H9 (cell line): Measurements from ENCODE around the gene CCDC186. TPM values are rescaled to one million over a fixed set of nuclear protein-coding genes. Genes with fewer than 3 reads are reported as not detected.

Source experiments
- DNase-seq: peaks from one replicate; pipeline ENCODE4 v3.0.0-alpha.2; 2017
- H2AFZ ChIP-seq: one replicate; pipeline ENCODE4 v1.6.1; 2013; ENCODE audit warnings: mild to moderate bottlenecking, low read length, control low read depth, moderate library complexity
- H2AK5ac ChIP-seq: 2 replicates; pipeline ENCODE4 v1.6.1; 2013; ENCODE audit warnings: low read length, control low read depth, mixed read lengths; ENCODE audit not compliant: insufficient read length
- H2BK120ac ChIP-seq: one replicate; pipeline ENCODE4 v1.6.1; 2013; ENCODE audit warnings: low read depth, mild to moderate bottlenecking, low read length, control low read depth, inconsistent platforms; ENCODE audit not compliant: poor library complexity, severe bottlenecking
- H2BK12ac ChIP-seq: 2 replicates; pipeline ENCODE4 v1.6.1; 2013; ENCODE audit warnings: low read length, control low read depth, mixed read lengths, low read depth; ENCODE audit not compliant: insufficient read length
- H2BK15ac ChIP-seq: 2 replicates; pipeline ENCODE4 v1.6.1; 2013; ENCODE audit warnings: low read depth, low read length, control low read depth
- H2BK20ac ChIP-seq: one replicate; pipeline ENCODE4 v1.6.1; 2013; ENCODE audit warnings: low read depth, mild to moderate bottlenecking, low read length, control low read depth, inconsistent platforms; ENCODE audit not compliant: poor library complexity, severe bottlenecking
- H2BK5ac ChIP-seq: 2 replicates; pipeline ENCODE4 v1.6.1; 2013; ENCODE audit warnings: low read length, control low read depth, mixed read lengths; ENCODE audit not compliant: insufficient read length
- H3K14ac ChIP-seq: 2 replicates; pipeline ENCODE4 v1.6.1; 2013; ENCODE audit warnings: low read length, control low read depth; ENCODE audit not compliant: insufficient read depth
- H3K18ac ChIP-seq: 2 replicates; pipeline ENCODE4 v1.6.1; 2013; ENCODE audit warnings: low read depth, mild to moderate bottlenecking, mixed read lengths, low read length, control low read depth; ENCODE audit not compliant: insufficient read length
- H3K23ac ChIP-seq: 2 replicates; pipeline ENCODE4 v1.6.1; 2013; ENCODE audit warnings: low read length, control low read depth, mixed read lengths, low read depth; ENCODE audit not compliant: insufficient read length
- H3K23me2 ChIP-seq: 2 replicates; pipeline ENCODE4 v1.6.1; 2013; ENCODE audit warnings: low read depth, mild to moderate bottlenecking, mixed read lengths, low read length, control low read depth; ENCODE audit not compliant: insufficient read length, poor library complexity, severe bottlenecking
- H3K27ac ChIP-seq: 2 replicates; pipeline ENCODE4 v1.5.1; 2013; ENCODE audit warnings: low read length, control low read depth, mixed read lengths, low read depth; ENCODE audit not compliant: insufficient read length
- H3K27me3 ChIP-seq: 2 replicates; pipeline ENCODE4 v1.6.1; 2013; ENCODE audit warnings: low read length, control low read depth, inconsistent platforms; ENCODE audit not compliant: insufficient read depth
- H3K4ac ChIP-seq: 2 replicates; pipeline ENCODE4 v1.6.1; 2013; ENCODE audit warnings: low read depth, mild to moderate bottlenecking, control low read depth, inconsistent platforms, low read length, moderate library complexity
- H3K4me1 ChIP-seq: 2 replicates; pipeline ENCODE4 v1.6.1; 2013; ENCODE audit warnings: low read length, control low read depth, inconsistent platforms; ENCODE audit not compliant: insufficient read depth
- H3K4me2 ChIP-seq: 2 replicates; pipeline ENCODE4 v1.6.1; 2013; ENCODE audit warnings: low read length, control low read depth, mixed read lengths; ENCODE audit not compliant: insufficient read length, insufficient read depth
- H3K56ac ChIP-seq: 2 replicates; pipeline ENCODE4 v1.6.1; 2013; ENCODE audit warnings: low read depth, mild to moderate bottlenecking, mixed read lengths, low read length, control low read depth; ENCODE audit not compliant: insufficient read length
- H3K79me1 ChIP-seq: 2 replicates; pipeline ENCODE4 v1.6.1; 2013; ENCODE audit warnings: low read depth, mild to moderate bottlenecking, moderate library complexity, low read length, control low read depth, inconsistent platforms; ENCODE audit not compliant: insufficient read depth, poor library complexity, severe bottlenecking
- H3K79me2 ChIP-seq: 2 replicates; pipeline ENCODE4 v1.6.1; 2013; ENCODE audit warnings: low read length, control low read depth, inconsistent platforms; ENCODE audit not compliant: insufficient read depth
- H3K9ac ChIP-seq: 2 replicates; pipeline ENCODE4 v1.6.1; 2013; ENCODE audit warnings: low read length, control low read depth, mixed read lengths; ENCODE audit not compliant: insufficient read length; ENCODE audit errors: extremely low read depth
- H3K9me3 ChIP-seq: one replicate; pipeline ENCODE4 v1.6.1; 2013; ENCODE audit warnings: low read depth, low read length, inconsistent platforms; ENCODE audit not compliant: control insufficient read depth
- H3T11ph ChIP-seq: one replicate; pipeline ENCODE4 v1.6.1; 2013; ENCODE audit warnings: mild to moderate bottlenecking, low read length, control low read depth, inconsistent platforms
- H4K20me1 ChIP-seq: one replicate; pipeline ENCODE4 v1.6.1; 2013; ENCODE audit not compliant: control insufficient read depth, insufficient read length, insufficient read depth
- H4K5ac ChIP-seq: 2 replicates; pipeline ENCODE4 v1.6.1; 2013; ENCODE audit warnings: low read depth, mild to moderate bottlenecking, mixed read lengths, low read length, control low read depth; ENCODE audit not compliant: insufficient read length
- H4K8ac ChIP-seq: replicated peaks from 2 replicates; pipeline ENCODE4 v1.6.1; 2013; ENCODE audit warnings: low read length, control low read depth, mixed read lengths, low read depth; ENCODE audit not compliant: insufficient read length
- H4K91ac ChIP-seq: 2 replicates; pipeline ENCODE4 v1.6.1; 2013; ENCODE audit warnings: low read depth, mild to moderate bottlenecking, moderate library complexity, mixed read lengths, low read length, control low read depth; ENCODE audit not compliant: insufficient read length
- H3K27ac Mint-ChIP-seq, 3 experiments: 2 replicates in 2 of 3; 3 replicates in 1 of 3; pipeline ENCODE4 v1.8.0; 2020 to 2021; ENCODE audit warnings: mixed read lengths in 3 of 3, mild to moderate bottlenecking in 1 of 3, moderate library complexity in 1 of 3
- H3K27me3 Mint-ChIP-seq: 2 replicates; pipeline ENCODE4 v1.8.0; 2021; ENCODE audit warnings: low read depth, mild to moderate bottlenecking, moderate library complexity, mixed read lengths
- H3K36me3 Mint-ChIP-seq, 3 experiments: 2 replicates in 2 of 3; 3 replicates in 1 of 3; pipeline ENCODE4 v1.8.0; 2020 to 2021; ENCODE audit warnings: low read depth in 3 of 3, mixed read lengths in 3 of 3; ENCODE audit not compliant: insufficient read depth in 1 of 3
- H3K4me1 Mint-ChIP-seq, 2 experiments: 2 replicates each; pipeline ENCODE4 v1.8.0; 2020; ENCODE audit warnings: mixed read lengths in 2 of 2
- H3K4me3 Mint-ChIP-seq, 2 experiments: 2 replicates in 1 of 2; 3 replicates in 1 of 2; pipeline ENCODE4 v1.8.0; 2020 to 2021; ENCODE audit warnings: mild to moderate bottlenecking in 2 of 2, mixed read lengths in 2 of 2, moderate library complexity in 1 of 2
- H3K9me3 Mint-ChIP-seq, 2 experiments: 2 replicates in 1 of 2; 3 replicates in 1 of 2; pipeline ENCODE4 v1.8.0; 2020; ENCODE audit warnings: mild to moderate bottlenecking in 2 of 2, mixed read lengths in 2 of 2, moderate library complexity in 1 of 2
- CTCF ChIP-seq: fragments of 200-600 bp; sonication (generic); conservative IDR thresholded peaks from 3 replicates; pipeline ENCODE4 v1.8.0; 2021; ENCODE audit warnings: antibody characterized with exemption, mild to moderate bottlenecking
- WGBS: extraction: QIAGEN DNeasy Blood & Tissue Kit; methylation state at CpG from one replicate; pipeline ENCODE4 v1.1.7; 2013; ENCODE audit warnings: missing lambda C conversion rate, low lambda C conversion rate, mixed read lengths; ENCODE audit not compliant: insufficient read length; ENCODE audit errors: extremely low coverage; 5-methylcytosine and 5-hydroxymethylcytosine counted together
- total RNA-seq: library from RNA; stranded (reverse); gene quantifications from 2 replicates; pipeline ENCODE4 v1.2.1, GENCODE V29; 2021

The CCDC186 gene
- total RNA-seq, 1 experiment from 2014 or later = 16.7 TPM

DNA sequence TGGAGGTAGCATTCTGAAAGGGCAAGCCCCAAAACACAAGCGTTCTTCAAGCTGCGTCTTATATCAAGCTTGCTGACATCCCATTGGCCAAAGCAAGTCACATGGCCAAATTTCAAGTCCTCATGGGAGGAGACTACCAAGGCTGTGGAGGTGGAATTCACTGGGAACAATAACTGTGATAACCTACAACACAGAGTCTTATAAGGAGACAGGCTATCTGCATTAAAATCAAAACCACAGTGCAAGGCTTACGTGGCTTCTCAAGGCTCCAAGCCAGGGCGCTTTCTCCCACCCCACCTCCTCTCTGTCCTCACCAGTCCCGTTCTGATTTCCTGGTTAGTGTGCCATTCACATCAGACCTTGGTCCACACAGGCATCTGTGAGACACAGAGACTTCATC is 91.0 kb downstream of the CCDC186 start:
- no peak overlapping the region for H2AFZ ChIP-seq

More for the DNA sequence above, 91.0 kb downstream of the CCDC186 start:
- no peak overlapping the region for H3K9ac ChIP-seq
- Mint-ChIP-seq H3K9me3 (peaks cover 3% of the 10 kb centered on the region in 2 experiments; a peak in 4 of 5 replicates), H3K4me1 (peaks cover 0 to under 1% of the 10 kb centered on the region in 2 experiments; a peak in 1 of 4 replicates), H3K27me3 (peaks cover 2% of the 10 kb centered on the region), H3K4me3 (no peak overlapping the region), H3K36me3 (peaks cover 0 to 4% (median 0%) of the 10 kb centered on the region in 3 experiments; a peak in 4 of 7 replicates), H3K27ac (no peak overlapping the region)
- no peak overlapping the region for H3K56ac ChIP-seq
- no peaks in the 10 kb centered on the region for H3K79me2 ChIP-seq
- H3K23me2 ChIP-seq = no peaks in the 10 kb centered on the region
- no peak overlapping the region for H4K8ac ChIP-seq
- no peak overlapping the region for H3K4ac ChIP-seq
- TF ChIP-seq CTCF = no peak
- no peaks in the 10 kb centered on the region for H4K20me1 ChIP-seq
- H3K27me3 ChIP-seq = no peaks in the 10 kb centered on the region
- H2BK120ac ChIP-seq = no peak overlapping the region
- H2BK5ac ChIP-seq = no peak overlapping the region
- no peak overlapping the region for H2BK20ac ChIP-seq
- H2BK12ac ChIP-seq = no peak overlapping the region
- H2AK5ac ChIP-seq = no peak overlapping the region
- no peak overlapping the region for H3K18ac ChIP-seq
- no peaks in the 10 kb centered on the region for H3K9me3 ChIP-seq
- DNase-seq = no peak
- H3K27ac ChIP-seq = no peak overlapping the region
- no peak overlapping the region for H4K91ac ChIP-seq
- WGBS = no CpG with 5 or more reads among the region's 5 CpGs
- H3T11ph ChIP-seq = no peak overlapping the region
- H3K23ac ChIP-seq = no peak overlapping the region
- H3K14ac ChIP-seq = no peak overlapping the region
- H3K79me1 ChIP-seq = no peaks in the 10 kb centered on the region
- no peak overlapping the region for H4K5ac ChIP-seq
- no peak overlapping the region for H2BK15ac ChIP-seq
- H3K4me2 ChIP-seq = no peak overlapping the region
- H3K4me1 ChIP-seq = no peaks in the 10 kb centered on the region
